Measurements from ENCODE around the gene LRIT2. TPM values are rescaled to one million over a fixed set of nuclear protein-coding genes. Genes with fewer than 3 reads are reported as not detected.
"Not testable (repeated sequence)": the region's sequence is repeated elsewhere in the genome, so short reads cannot be mapped to it uniquely, and the experiment has no call there.

LRIT2 gene
- total RNA-seq, 1 donor: not detected

- not testable (repeated sequence) for H3K4me1 ChIP-seq (ENCODE audit: insufficient read depth, low read length); H3K4me3 ChIP-seq (ENCODE audit: low read length); H3K27me3 ChIP-seq (ENCODE audit: insufficient read depth, low read length); H3K9me3 ChIP-seq (ENCODE audit: low read depth, low read length)
Observed at GRCh38 chr10:84171700-84172466, 53.5 kb downstream of the LRIT2 start.

GRCh38 chr10:84171237-84171636 is 54.1 kb downstream of the LRIT2 start:
- not testable (repeated sequence) for H3K4me3 ChIP-seq (ENCODE audit: low read length); H3K9me3 ChIP-seq (ENCODE audit: low read depth, low read length); H3K27me3 ChIP-seq (ENCODE audit: insufficient read depth, low read length); H3K4me1 ChIP-seq (ENCODE audit: insufficient read depth, low read length)

Other genes starting within 250 kb of the LRIT2 start
- gene GHITM, start 86.0 kb downstream of the LRIT2 start, total RNA-seq: 92.7 TPM
- gene GPR15LG, start 51.7 kb downstream of the LRIT2 start, total RNA-seq: not detected
- 0.31 TPM for gene CDHR1, start 31.0 kb downstream of the LRIT2 start, total RNA-seq
- gene LRIT1, start 16.0 kb upstream of the LRIT2 start, total RNA-seq: not detected
- not detected for gene RGR, start 19.5 kb upstream of the LRIT2 start, total RNA-seq
- 113 TPM for gene CCSER2, start 103.0 kb upstream of the LRIT2 start, total RNA-seq

All from mononuclear cell (primary cell).